Suprapubic skin (tissue), 4 donors: Measurements from ENCODE around the gene REV1.

Experiments used
- POLR2A ChIP-seq, 2 donors: fragments of 450-650 bp; IDR thresholded peaks; one replicate each; pipeline ENCODE4 v1.6.1; 2017; ENCODE audit warnings: antibody characterized with exemption in 2 of 2, mild to moderate bottlenecking in 2 of 2, moderate library complexity in 2 of 2
- POLR2AphosphoS5 ChIP-seq, 3 donors: sonication (generic); formaldehyde crosslinking; IDR thresholded peaks; one replicate each; pipeline ENCODE4 v1.6.1; 2017; ENCODE audit warnings: antibody characterized with exemption in 3 of 3
- TF ChIP-seq, protein P1 (sequence below), 2 donors: fragments of 200-600 bp in 1 of 2; fragments of 450-650 bp in 1 of 2; sonication (generic) in 1 of 2; IDR thresholded peaks; one replicate each; pipeline ENCODE4 v1.5.1; 2016 to 2019; ENCODE audit warnings: antibody characterized with exemption in 2 of 2, mild to moderate bottlenecking in 1 of 2, moderate library complexity in 1 of 2

DNA sequence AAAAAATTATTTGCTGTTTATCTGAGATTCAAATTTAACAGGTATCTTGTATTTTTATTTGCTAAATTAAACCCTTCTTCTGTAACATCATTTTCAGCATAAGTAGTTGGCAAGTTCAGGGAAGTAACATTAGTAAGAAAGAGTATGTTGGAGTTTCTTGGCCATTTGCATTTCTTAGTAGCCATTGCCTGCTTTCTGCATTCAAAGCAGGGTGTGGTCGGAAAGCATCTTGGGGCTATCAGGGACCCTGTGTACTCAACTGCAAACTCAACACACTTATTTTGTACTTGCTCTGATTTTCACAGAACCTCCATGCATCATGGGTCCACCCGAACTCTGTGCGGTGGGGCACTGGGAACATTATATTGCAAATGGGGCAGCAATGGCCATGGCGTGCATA lies 30.4 kb upstream of the REV1 start:
- TF ChIP-seq POLR2AphosphoS5 (IDR thresholded peaks at IDR 0.05) (no peak), POLR2A (IDR thresholded peaks at IDR 0.05) (no peak)
- TF ChIP-seq, protein P1, sequence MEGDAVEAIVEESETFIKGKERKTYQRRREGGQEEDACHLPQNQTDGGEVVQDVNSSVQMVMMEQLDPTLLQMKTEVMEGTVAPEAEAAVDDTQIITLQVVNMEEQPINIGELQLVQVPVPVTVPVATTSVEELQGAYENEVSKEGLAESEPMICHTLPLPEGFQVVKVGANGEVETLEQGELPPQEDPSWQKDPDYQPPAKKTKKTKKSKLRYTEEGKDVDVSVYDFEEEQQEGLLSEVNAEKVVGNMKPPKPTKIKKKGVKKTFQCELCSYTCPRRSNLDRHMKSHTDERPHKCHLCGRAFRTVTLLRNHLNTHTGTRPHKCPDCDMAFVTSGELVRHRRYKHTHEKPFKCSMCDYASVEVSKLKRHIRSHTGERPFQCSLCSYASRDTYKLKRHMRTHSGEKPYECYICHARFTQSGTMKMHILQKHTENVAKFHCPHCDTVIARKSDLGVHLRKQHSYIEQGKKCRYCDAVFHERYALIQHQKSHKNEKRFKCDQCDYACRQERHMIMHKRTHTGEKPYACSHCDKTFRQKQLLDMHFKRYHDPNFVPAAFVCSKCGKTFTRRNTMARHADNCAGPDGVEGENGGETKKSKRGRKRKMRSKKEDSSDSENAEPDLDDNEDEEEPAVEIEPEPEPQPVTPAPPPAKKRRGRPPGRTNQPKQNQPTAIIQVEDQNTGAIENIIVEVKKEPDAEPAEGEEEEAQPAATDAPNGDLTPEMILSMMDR (IDR thresholded peaks at IDR 0.05), result no peak
